DND-41 (cell line): Measurements from ENCODE around the gene SLC49A4.

Experiments used
- ATAC-seq: fragments of 200-7000 bp; cut with Tn5 transposase; 3 replicates; pipeline ENCODE4 v1.9.1; 2021; ENCODE audit warnings: low read depth; ENCODE audit not compliant: insufficient read depth
- DNase-seq: peaks from one replicate; pipeline ENCODE4 v3.0.0-alpha.2; 2020
- H2AFZ ChIP-seq: 2 replicates; pipeline ENCODE4 v1.6.0; 2012; ENCODE audit warnings: low read depth, low read length
- H3K27ac ChIP-seq: 2 replicates; pipeline ENCODE4 v1.5.1; 2012; ENCODE audit warnings: low read length, inconsistent platforms
- H3K27me3 ChIP-seq: fragments of 200-600 bp; sonication (generic); 2 replicates; pipeline ENCODE4 v1.6.0; 2012; ENCODE audit warnings: low read length, mild to moderate bottlenecking, inconsistent platforms; ENCODE audit not compliant: insufficient read depth, poor library complexity
- H3K36me3 ChIP-seq: 2 replicates; pipeline ENCODE4 v1.5.1; 2012; ENCODE audit warnings: low read length, inconsistent platforms; ENCODE audit not compliant: insufficient read depth
- H3K4me1 ChIP-seq: 2 replicates; pipeline ENCODE4 v1.5.1; 2012; ENCODE audit warnings: mild to moderate bottlenecking, low read length; ENCODE audit not compliant: insufficient read depth
- H3K4me2 ChIP-seq: 2 replicates; pipeline ENCODE4 v1.6.0; 2012; ENCODE audit warnings: mild to moderate bottlenecking, moderate library complexity, low read length, inconsistent platforms; ENCODE audit not compliant: insufficient read depth
- H3K4me3 ChIP-seq, 2 experiments: fragments of 200-600 bp in 1 of 2; shearing (Covaris generic) in 1 of 2; 2 replicates each; pipeline ENCODE4 v1.5.1; 2012 to 2016; ENCODE audit warnings: inconsistent platforms in 2 of 2, low read length in 2 of 2, mild to moderate bottlenecking in 2 of 2, low read depth in 1 of 2, moderate library complexity in 1 of 2
- H3K79me2 ChIP-seq: 2 replicates; pipeline ENCODE4 v1.6.0; 2012; ENCODE audit warnings: low read length, inconsistent platforms; ENCODE audit not compliant: insufficient read depth
- H3K9ac ChIP-seq: 2 replicates; pipeline ENCODE4 v1.6.0; 2012; ENCODE audit warnings: low read depth, mild to moderate bottlenecking, inconsistent platforms, low read length, moderate library complexity
- H3K9me3 ChIP-seq: 2 replicates; pipeline ENCODE4 v1.5.1; 2012; ENCODE audit warnings: low read length, moderate library complexity, mild to moderate bottlenecking, inconsistent platforms; ENCODE audit not compliant: insufficient read depth, severe bottlenecking
- H4K20me1 ChIP-seq: 2 replicates; pipeline ENCODE4 v1.6.0; 2012; ENCODE audit warnings: low read length; ENCODE audit not compliant: insufficient read depth
- EZH2 ChIP-seq: IDR thresholded peaks from 3 replicates; pipeline ENCODE4 v1.6.1; 2012; ENCODE audit warnings: borderline replicate concordance, low read depth, mild to moderate bottlenecking, moderate library complexity, low read length, inconsistent platforms; ENCODE audit not compliant: severe bottlenecking
- TF ChIP-seq, protein P1 (sequence below): IDR thresholded peaks from 2 replicates; pipeline ENCODE4 v1.5.1; 2012; ENCODE audit warnings: borderline replicate concordance, low read length, moderate library complexity, mild to moderate bottlenecking; ENCODE audit not compliant: poor library complexity, severe bottlenecking; ENCODE audit errors: extremely low read depth

SLC49A4 gene

DNA sequence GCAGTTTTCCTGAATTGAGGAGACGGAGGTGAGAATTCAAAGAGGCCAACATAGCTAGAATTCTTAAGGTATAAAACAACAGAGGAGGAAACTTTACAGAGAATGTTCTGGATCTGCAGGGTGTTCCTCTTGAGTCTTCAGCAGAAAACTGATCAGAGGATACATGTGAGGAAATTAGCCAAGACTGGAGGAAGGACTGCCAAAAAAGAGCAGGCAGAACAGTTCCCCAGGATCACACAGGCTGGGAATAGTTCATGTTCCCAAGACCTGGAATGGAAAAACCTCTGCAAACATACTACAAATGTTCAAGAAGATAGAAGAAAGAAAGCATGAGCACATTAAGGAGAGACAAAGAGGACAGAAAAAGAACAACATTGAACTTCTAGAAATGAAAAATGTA, 7.5 kb downstream of the SLC49A4 start:
- Histone ChIP-seq H3K4me3 (no peak overlapping the region), H3K27ac (no peak overlapping the region)

GRCh38 chr3:122803977-122804376, 9.1 kb downstream of the SLC49A4 start:
- H2AFZ ChIP-seq = no peak overlapping the region
- no peak overlapping the region for H3K9ac ChIP-seq
- TF ChIP-seq, protein P1, sequence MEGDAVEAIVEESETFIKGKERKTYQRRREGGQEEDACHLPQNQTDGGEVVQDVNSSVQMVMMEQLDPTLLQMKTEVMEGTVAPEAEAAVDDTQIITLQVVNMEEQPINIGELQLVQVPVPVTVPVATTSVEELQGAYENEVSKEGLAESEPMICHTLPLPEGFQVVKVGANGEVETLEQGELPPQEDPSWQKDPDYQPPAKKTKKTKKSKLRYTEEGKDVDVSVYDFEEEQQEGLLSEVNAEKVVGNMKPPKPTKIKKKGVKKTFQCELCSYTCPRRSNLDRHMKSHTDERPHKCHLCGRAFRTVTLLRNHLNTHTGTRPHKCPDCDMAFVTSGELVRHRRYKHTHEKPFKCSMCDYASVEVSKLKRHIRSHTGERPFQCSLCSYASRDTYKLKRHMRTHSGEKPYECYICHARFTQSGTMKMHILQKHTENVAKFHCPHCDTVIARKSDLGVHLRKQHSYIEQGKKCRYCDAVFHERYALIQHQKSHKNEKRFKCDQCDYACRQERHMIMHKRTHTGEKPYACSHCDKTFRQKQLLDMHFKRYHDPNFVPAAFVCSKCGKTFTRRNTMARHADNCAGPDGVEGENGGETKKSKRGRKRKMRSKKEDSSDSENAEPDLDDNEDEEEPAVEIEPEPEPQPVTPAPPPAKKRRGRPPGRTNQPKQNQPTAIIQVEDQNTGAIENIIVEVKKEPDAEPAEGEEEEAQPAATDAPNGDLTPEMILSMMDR = no peak
- TF ChIP-seq EZH2 = no peak
- H3K4me3 ChIP-seq = no peak overlapping the region
- H4K20me1 ChIP-seq = 0 out of 2 replicates have a peak, but pooled peaks cover 3% of the 10 kb centered on the region
- no peaks in the 10 kb centered on the region for H3K9me3 ChIP-seq
- no peaks in the 10 kb centered on the region for H3K36me3 ChIP-seq
- no peak overlapping the region for H3K27ac ChIP-seq
- no peak for ATAC-seq
- no peaks in the 10 kb centered on the region for H3K27me3 ChIP-seq
- no peaks in the 10 kb centered on the region for H3K4me1 ChIP-seq
- H3K4me2 ChIP-seq = no peak overlapping the region
- no peaks in the 10 kb centered on the region for H3K79me2 ChIP-seq
- DNase-seq = no peak

More for the DNA sequence above, 7.5 kb downstream of the SLC49A4 start:
- no peak for DNase-seq
- Histone ChIP-seq H2AFZ (no peak overlapping the region), H3K79me2 (no peaks in the 10 kb centered on the region), H3K9me3 (no peaks in the 10 kb centered on the region), H3K4me1 (0 out of 2 replicates have a peak, but pooled peaks cover 2% of the 10 kb centered on the region), H4K20me1 (0 out of 2 replicates have a peak, but pooled peaks cover 3% of the 10 kb centered on the region), H3K27me3 (no peaks in the 10 kb centered on the region), H3K36me3 (no peaks in the 10 kb centered on the region), H3K9ac (no peak overlapping the region), H3K4me2 (no peak overlapping the region)
- no peak for ATAC-seq
- TF ChIP-seq, protein P1 = no peak
- no peak for TF ChIP-seq EZH2

- Histone ChIP-seq H3K79me2 (no peaks in the 10 kb centered on the region), H3K36me3 (no peaks in the 10 kb centered on the region), H3K27me3 (no peaks in the 10 kb centered on the region), H3K9me3 (no peaks in the 10 kb centered on the region), H3K27ac (no peak overlapping the region), H3K4me1 (no peaks in the 10 kb centered on the region), H3K4me3 (no peak overlapping the region), H3K4me2 (no peak overlapping the region), H2AFZ (no peak overlapping the region), H4K20me1 (no peaks in the 10 kb centered on the region), H3K9ac (no peak overlapping the region)
- TF ChIP-seq, protein P1 = no peak
- no peak for TF ChIP-seq EZH2
- DNase-seq = no peak
- ATAC-seq = no peak
Measured at GRCh38 chr3:122810734-122811133, 15.9 kb downstream of the SLC49A4 start.

- H3K79me2 ChIP-seq = no peaks in the 10 kb centered on the region
- DNase-seq (no peak), ATAC-seq (no peak)
- H3K27ac ChIP-seq = no peak overlapping the region
- H3K4me3 ChIP-seq = no peak overlapping the region
- H3K4me2 ChIP-seq = no peak overlapping the region
- no peaks in the 10 kb centered on the region for H3K27me3 ChIP-seq
- no peak for TF ChIP-seq EZH2
- TF ChIP-seq, protein P1 = no peak
- H4K20me1 ChIP-seq = no peaks in the 10 kb centered on the region
- H3K9ac ChIP-seq = no peak overlapping the region
- no peak overlapping the region for H2AFZ ChIP-seq
- H3K4me1 ChIP-seq = no peaks in the 10 kb centered on the region
- H3K36me3 ChIP-seq = peaks cover 2% of the 10 kb centered on the region; the same call in 1 of the 2 replicates
- no peaks in the 10 kb centered on the region for H3K9me3 ChIP-seq
Measured at GRCh38 chr3:122816587-122816986, 21.7 kb downstream of the SLC49A4 start.
